Kidney (tissue), 14 donors: ENCODE results near the gene SH3RF1. TPM values are rescaled to one million over a fixed set of nuclear protein-coding genes. Genes with fewer than 3 reads are reported as not detected.

Experiments
- DNase-seq, 5 donors: peaks; one replicate each; pipeline ENCODE4 v3.0.0-alpha.2; 2013 to 2020
- FAIRE-seq: peaks from 2 replicates; lab custom pipeline; 2012; peaks lifted over from hg19 to GRCh38; lab: Jason Lieb, UNC
- H3K27ac ChIP-seq, 2 donors: one replicate each; pipeline ENCODE4 v1.7.0; 2013; ENCODE audit warnings: low read depth in 2 of 2, low read length in 2 of 2, inconsistent platforms in 1 of 2
- H3K27me3 ChIP-seq: one replicate; pipeline ENCODE4 v1.7.1; 2013; ENCODE audit warnings: low read length, inconsistent platforms; ENCODE audit not compliant: control insufficient read depth, insufficient read depth
- H3K36me3 ChIP-seq, 3 donors: one replicate each; pipeline versions ENCODE4 v1.7.0 to v1.7.1; 2013; ENCODE audit warnings: low read length in 3 of 3, control low read depth in 1 of 3, inconsistent platforms in 1 of 3; ENCODE audit not compliant: insufficient read depth in 3 of 3, control insufficient read depth in 2 of 3
- H3K4me1 ChIP-seq, 3 donors: one replicate each; pipeline versions ENCODE4 v1.7.0 to v1.7.1; 2013; ENCODE audit warnings: low read length in 3 of 3, inconsistent platforms in 1 of 3, low read depth in 1 of 3; ENCODE audit not compliant: control insufficient read depth in 2 of 3, insufficient read depth in 2 of 3
- H3K4me3 ChIP-seq, 3 donors: one replicate each; pipeline versions ENCODE4 v1.7.0 to v1.8.1; 2013; ENCODE audit warnings: low read length in 3 of 3, control low read depth in 1 of 3, inconsistent platforms in 1 of 3
- H3K9ac ChIP-seq, 3 donors: one replicate each; pipeline versions ENCODE4 v1.7.0 to v1.7.1; 2013; ENCODE audit warnings: low read length in 3 of 3, control low read depth in 1 of 3, inconsistent platforms in 1 of 3
- H3K9me3 ChIP-seq, 3 donors: one replicate each; pipeline versions ENCODE4 v1.7.0 to v1.7.1; 2013; ENCODE audit warnings: low read length in 3 of 3, control low read depth in 1 of 3, inconsistent platforms in 1 of 3; ENCODE audit not compliant: control insufficient read depth in 2 of 3, insufficient read depth in 1 of 3
- CTCF ChIP-seq: IDR thresholded peaks from 3 replicates; pipeline ENCODE4 v1.5.1; 2012; ENCODE audit warnings: mild to moderate bottlenecking, moderate library complexity, borderline replicate concordance; ENCODE audit not compliant: insufficient read depth; ENCODE audit errors: extremely low read depth
- intact Hi-C: fragments of 100-400 bp; cut with DNase I; formaldehyde crosslinking; loops from one replicate; pipeline ENCODE4 v1.11.1; 2022
- polyA plus RNA-seq: library from polyadenylated mRNA; stranded (reverse); fragments of 350-450 nt; fragmentation: Illumina TruSeq; extraction: RNeasy Lipid Tissue Mini Kit (QIAGEN cat#74804); gene quantifications from one replicate; pipeline ENCODE4 v1.2.3, GENCODE V29; 2014; ENCODE audit warnings: low read depth, low replicate concordance; ENCODE audit not compliant: insufficient read depth
- total RNA-seq: library from RNA; stranded (reverse); fragmentation: NEBNext Ultra II Directional; extraction: Animal tissue kit (Norgen Biotek cat#: 25700); gene quantifications from one replicate; pipeline ENCODE4 v1.2.1, GENCODE V29; 2021
- donor health status: control.
- donor health status: control.
- donor health status: control.
- donor health status: control.
- donor health status: control.
- donor health status: DM: yes; HTN: yes; CAD: no.
- donor health status: Normal renal cell carcinoma (clear cell type).

The SH3RF1 gene
- total and polyA plus RNA-seq, 2 donors from 2014 or later: 8.2 to 35.7 TPM

DNA sequence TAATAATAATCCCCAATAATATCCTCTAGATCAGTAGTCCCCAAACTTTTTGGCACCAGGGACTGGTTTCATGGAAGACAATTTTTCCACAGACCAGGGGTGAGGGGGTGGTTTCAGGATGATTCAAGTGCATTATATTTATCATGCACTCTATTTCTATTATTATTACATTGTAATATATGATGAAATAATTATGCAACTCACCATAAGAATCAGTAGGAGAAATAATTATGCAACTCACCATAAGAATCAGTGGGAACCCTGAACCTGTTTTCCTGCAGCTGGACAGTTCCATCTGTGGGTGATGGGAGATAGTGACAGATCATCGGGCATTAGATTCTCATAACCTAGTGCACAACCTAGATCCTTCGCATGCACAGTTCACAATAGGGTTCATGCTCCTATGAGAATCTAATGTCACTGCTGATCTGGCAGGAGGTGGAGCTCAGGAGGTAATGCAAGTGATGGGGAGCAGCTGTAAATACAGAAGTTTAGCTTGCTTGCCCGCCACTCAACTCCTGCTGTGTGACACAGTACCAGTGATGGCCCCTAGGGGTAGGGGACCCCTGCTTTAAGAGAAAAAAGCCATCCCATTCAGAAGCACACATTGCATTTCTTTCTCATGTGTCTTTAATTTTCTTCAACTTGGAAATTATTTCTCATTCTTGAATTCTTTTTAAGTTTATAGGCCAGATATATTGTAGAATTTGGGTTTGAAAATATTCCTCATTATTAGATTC lies 16.0 kb upstream of the SH3RF1 start:
- no peaks in the 10 kb centered on the region for H3K4me1 ChIP-seq
- H3K9ac ChIP-seq: no peak overlapping the region
- no peaks in the 10 kb centered on the region for H3K36me3 ChIP-seq
- H3K4me3 ChIP-seq: no peak overlapping the region
- no peaks in the 10 kb centered on the region for H3K9me3 ChIP-seq
- no peak overlapping the region for H3K27ac ChIP-seq
- no peak for DNase-seq
- no peak for FAIRE-seq
- intact Hi-C loops: no loop called here
- TF ChIP-seq CTCF: no peak
- no peaks in the 10 kb centered on the region for H3K27me3 ChIP-seq

GRCh38 chr4:169283114-169283509 lies 12.4 kb upstream of the SH3RF1 start:
- no peaks in the 10 kb centered on the region for H3K36me3 ChIP-seq
- H3K4me3 ChIP-seq: no peak overlapping the region
- intact Hi-C loops: no loop called here
- no peaks in the 10 kb centered on the region for H3K27me3 ChIP-seq
- no peak for TF ChIP-seq CTCF
- no peaks in the 10 kb centered on the region for H3K4me1 ChIP-seq
- H3K9me3 ChIP-seq: no peaks in the 10 kb centered on the region
- FAIRE-seq (no peak), DNase-seq (no peak)
- H3K9ac ChIP-seq: no peak overlapping the region
- no peak overlapping the region for H3K27ac ChIP-seq

- DNase-seq: no peak
- no peak overlapping the region for H3K27ac ChIP-seq
- H3K4me1 ChIP-seq: no peaks in the 10 kb centered on the region
- H3K4me3 ChIP-seq: no peak overlapping the region
- intact Hi-C loops: no loop called here
- no peaks in the 10 kb centered on the region for H3K36me3 ChIP-seq
- H3K9ac ChIP-seq: no peak overlapping the region
- no peaks in the 10 kb centered on the region for H3K27me3 ChIP-seq
- H3K9me3 ChIP-seq: no peaks in the 10 kb centered on the region
- no peak for TF ChIP-seq CTCF
- FAIRE-seq: no peak
Observed at GRCh38 chr4:169282429-169283113, 11.8 kb upstream of the SH3RF1 start.
